IMR-90 (cell line): ENCODE data around the gene MAFF. TPM values are rescaled to one million over a fixed set of nuclear protein-coding genes. Genes with fewer than 3 reads are reported as not detected.
A peak's percentile ranks its signal among the peaks of the same experiment; 100 is the strongest.

ENCODE experiments used
- ATAC-seq: fragments of 200-7000 bp; cut with Tn5 transposase; 2 replicates; pipeline ENCODE4 v1.9.1; 2020; ENCODE audit warnings: low read depth, mild to moderate bottlenecking, moderate library complexity
- BruUV-seq: library from RNA; stranded (reverse); fragments of 400-500 nt; replicated peaks from 2 replicates; lab custom pipeline; 2021; lab: Mats Ljungman, UMichigan
- CTCF ChIA-PET: fragments of 300-600 bp; formaldehyde crosslinking; extraction: SDS; loops from one replicate; lab custom pipeline; 2021; ENCODE audit warnings: antibody characterized with exemption; lab: Yijun Ruan, JAX
- POLR2A ChIA-PET: fragments of 300-600 bp; sonication (Branson Sonifier 250); formaldehyde crosslinking; loops from one replicate; lab custom pipeline; 2022; ENCODE audit warnings: antibody characterized with exemption; ENCODE audit not compliant: unreplicated experiment; lab: Charles Lee
- DNase-seq: peaks from one replicate; pipeline ENCODE4 v3.0.0; 2013
- H2AFZ ChIP-seq: replicated peaks from 2 replicates; pipeline ENCODE3; 2013; ENCODE audit warnings: low read length, mild to moderate bottlenecking; ENCODE audit not compliant: poor library complexity
- H2AK5ac ChIP-seq: 2 replicates; pipeline ENCODE4 v1.6.1; 2013; ENCODE audit warnings: low read depth, low read length, inconsistent platforms
- H2AK9ac ChIP-seq: replicated peaks from 2 replicates; pipeline ENCODE3; 2013; ENCODE audit warnings: mild to moderate bottlenecking, low read depth, low read length, moderate library complexity; ENCODE audit not compliant: poor library complexity
- H2BK120ac ChIP-seq: 2 replicates; pipeline ENCODE4 v1.6.1; 2013; ENCODE audit warnings: low read depth, low read length, inconsistent platforms
- H2BK15ac ChIP-seq: 3 replicates; pipeline ENCODE4 v1.6.1; 2013; ENCODE audit warnings: low read depth, low read length, inconsistent platforms
- H2BK20ac ChIP-seq: 2 replicates; pipeline ENCODE4 v1.6.1; 2013; ENCODE audit warnings: low read depth, mild to moderate bottlenecking, inconsistent platforms, low read length, moderate library complexity
- H2BK5ac ChIP-seq: 2 replicates; pipeline ENCODE4 v1.6.1; 2013; ENCODE audit warnings: mild to moderate bottlenecking, low read depth, low read length, inconsistent platforms; ENCODE audit not compliant: poor library complexity, severe bottlenecking
- H3K14ac ChIP-seq: replicated peaks from 2 replicates; pipeline ENCODE4 v1.6.1; 2013; ENCODE audit warnings: low read depth, low read length, inconsistent platforms
- H3K18ac ChIP-seq: 2 replicates; pipeline ENCODE4 v1.6.1; 2013; ENCODE audit warnings: low read depth, low read length, control low read depth
- H3K23ac ChIP-seq: 2 replicates; pipeline ENCODE4 v1.6.1; 2013; ENCODE audit warnings: low read depth, low read length, inconsistent platforms
- H3K27ac ChIP-seq: 2 replicates; pipeline ENCODE4 v1.5.1; 2013; ENCODE audit warnings: mild to moderate bottlenecking, control low read depth, low read length; ENCODE audit not compliant: insufficient read depth
- H3K27me3 ChIP-seq: 2 replicates; pipeline ENCODE4 v1.6.1; 2013; ENCODE audit warnings: low read length; ENCODE audit not compliant: control insufficient read depth, insufficient read depth
- H3K36me3 ChIP-seq: 2 replicates; pipeline ENCODE4 v1.6.1; 2013; ENCODE audit warnings: low read length, mixed read lengths; ENCODE audit not compliant: control insufficient read depth, insufficient read depth
- H3K4ac ChIP-seq: 2 replicates; pipeline ENCODE4 v1.6.1; 2013; ENCODE audit warnings: low read depth, low read length, inconsistent platforms
- H3K4me1 ChIP-seq: 2 replicates; pipeline ENCODE4 v1.6.1; 2013; ENCODE audit warnings: low read length, mixed read lengths; ENCODE audit not compliant: control insufficient read depth, insufficient read depth
- H3K4me2 ChIP-seq: 2 replicates; pipeline ENCODE4 v1.6.1; 2013; ENCODE audit warnings: low read depth, mild to moderate bottlenecking, control low read depth, low read length, moderate library complexity
- H3K4me3 ChIP-seq: 2 replicates; pipeline ENCODE4 v1.5.1; 2013; ENCODE audit warnings: low read depth, mild to moderate bottlenecking, control low read depth, low read length, moderate library complexity; ENCODE audit not compliant: insufficient read depth
- H3K56ac ChIP-seq: 2 replicates; pipeline ENCODE4 v1.6.1; 2013; ENCODE audit warnings: low read length, inconsistent platforms; ENCODE audit not compliant: insufficient read depth; ENCODE audit errors: extremely low read depth
- H3K79me1 ChIP-seq, 2 experiments: 2 replicates each; pipeline ENCODE4 v1.6.1; 2013; ENCODE audit warnings: low read length in 2 of 2, inconsistent platforms in 1 of 2, low read depth in 1 of 2
- H3K9ac ChIP-seq: 2 replicates; pipeline ENCODE4 v1.6.1; 2013; ENCODE audit warnings: low read depth, low read length, control low read depth
- H3K9me1 ChIP-seq: 2 replicates; pipeline ENCODE4 v1.6.1; 2013; ENCODE audit warnings: low read length, inconsistent platforms; ENCODE audit not compliant: insufficient read depth
- H3K9me3 ChIP-seq: 2 replicates; pipeline ENCODE4 v1.6.1; 2013; ENCODE audit warnings: low read length; ENCODE audit not compliant: control insufficient read depth, insufficient read depth
- H4K20me1 ChIP-seq: 2 replicates; pipeline ENCODE4 v1.6.1; 2013; ENCODE audit warnings: low read length, inconsistent platforms; ENCODE audit not compliant: insufficient read depth
- H4K5ac ChIP-seq: 2 replicates; pipeline ENCODE4 v1.6.1; 2013; ENCODE audit warnings: mild to moderate bottlenecking, low read depth, low read length, control low read depth
- H4K8ac ChIP-seq, 2 experiments: 2 replicates each; pipeline ENCODE4 v1.6.1; 2013; ENCODE audit warnings: low read depth in 2 of 2, low read length in 2 of 2, control low read depth in 1 of 2, inconsistent platforms in 1 of 2
- H4K91ac ChIP-seq: 2 replicates; pipeline ENCODE4 v1.6.1; 2013; ENCODE audit warnings: low read depth, low read length, inconsistent platforms; ENCODE audit not compliant: insufficient read depth
- BHLHE40 ChIP-seq: fragments of 150-350 bp; IDR thresholded peaks from 2 replicates; pipeline ENCODE4 v1.6.1; 2016; ENCODE audit warnings: mild to moderate bottlenecking, low read depth, low read length
- CEBPB ChIP-seq: IDR thresholded peaks from 2 replicates; pipeline ENCODE4 v1.6.1; 2012; ENCODE audit warnings: low read depth, low read length, improper control_type of control experiment
- CHD1 ChIP-seq: IDR thresholded peaks from 2 replicates; pipeline ENCODE4 v1.6.1; 2012; ENCODE audit warnings: low read depth, low read length, improper control_type of control experiment
- CTCF ChIP-seq: conservative IDR thresholded peaks from 2 replicates; pipeline ENCODE4 v1.5.1; 2012; ENCODE audit warnings: mild to moderate bottlenecking, low read depth, low read length, improper control_type of control experiment
- ELK1 ChIP-seq: fragments of 150-350 bp; IDR thresholded peaks from 2 replicates; pipeline ENCODE4 v1.6.1; 2016; ENCODE audit warnings: low read depth, mild to moderate bottlenecking, low read length, moderate library complexity, borderline replicate concordance
- FOS ChIP-seq: fragments of 150-350 bp; IDR thresholded peaks from 2 replicates; pipeline ENCODE4 v1.6.1; 2016; ENCODE audit warnings: low read depth, low read length
- MAZ ChIP-seq: IDR thresholded peaks from 2 replicates; pipeline ENCODE4 v1.6.1; 2012; ENCODE audit warnings: low read depth, mild to moderate bottlenecking, low read length, improper control_type of control experiment, moderate library complexity, borderline replicate concordance
- MXI1 ChIP-seq: IDR thresholded peaks from 2 replicates; pipeline ENCODE4 v1.6.1; 2012; ENCODE audit warnings: low read depth, mild to moderate bottlenecking, low read length, moderate library complexity, borderline replicate concordance
- NFE2L2 ChIP-seq: fragments of 150-350 bp; IDR thresholded peaks from 2 replicates; pipeline ENCODE4 v1.6.1; 2016; ENCODE audit warnings: low read depth, mild to moderate bottlenecking, low read length
- POLR2A ChIP-seq: IDR thresholded peaks from 2 replicates; pipeline ENCODE4 v1.6.1; 2012; ENCODE audit warnings: mild to moderate bottlenecking, low read depth, low read length
- RAD21 ChIP-seq: IDR thresholded peaks from 2 replicates; pipeline ENCODE4 v1.6.1; 2012; ENCODE audit warnings: low read length, improper control_type of control experiment
- RFX5 ChIP-seq: IDR thresholded peaks from 2 replicates; pipeline ENCODE4 v1.8.0; 2012; ENCODE audit warnings: low read depth, mild to moderate bottlenecking, low read length, moderate library complexity
- SMC3 ChIP-seq: fragments of 150-350 bp; IDR thresholded peaks from 2 replicates; pipeline ENCODE4 v1.6.1; 2016; ENCODE audit warnings: low read depth, mild to moderate bottlenecking, antibody characterized with exemption, low read length, moderate library complexity
- USF2 ChIP-seq: fragments of 150-350 bp; IDR thresholded peaks from 2 replicates; pipeline ENCODE4 v1.6.1; 2017; ENCODE audit warnings: mild to moderate bottlenecking, antibody characterized with exemption, low read length, low read depth
- WGBS, 2 experiments: methylation state at CpG; one replicate each; pipeline versions ENCODE4 v1.1.5 to v1.1.7; 2013; ENCODE audit warnings: missing lambda C conversion rate in 2 of 2; ENCODE audit not compliant: insufficient read length in 1 of 2; ENCODE audit errors: extremely low coverage in 2 of 2; 5-methylcytosine and 5-hydroxymethylcytosine counted together
- dilution Hi-C: fragments of 300-500 bp; cut with HindIII; formaldehyde crosslinking; loops from one replicate; pipeline ENCODE4 v1.14.3; 2018; ENCODE audit warnings: low sequenced_read_pairs; ENCODE audit not compliant: unreplicated experiment
- in situ Hi-C: fragments of 300-500 bp; cut with MboI; formaldehyde crosslinking; loops from 3 replicates; pipeline ENCODE4 v1.14.3; 2019; ENCODE audit warnings: low sequenced_read_pairs, inconsistent platforms, mixed read lengths
- intact Hi-C: fragments of 100-400 bp; cut with micrococcal nuclease; formaldehyde crosslinking; loops from 2 replicates; pipeline ENCODE4 v1.10.0; 2022
- polyA plus RNA-seq, 3 experiments: library from polyadenylated mRNA; depleted of rRNA; stranded (reverse); fragments of >200 nt; gene quantifications; 2 replicates each; pipeline ENCODE4 v1.2.3, GENCODE V29; 2012; ENCODE audit warnings: low replicate concordance in 1 of 3
- total RNA-seq: library from RNA; depleted of rRNA; stranded (reverse); fragments of >200 nt; gene quantifications from 2 replicates; pipeline ENCODE4 v1.2.3, GENCODE V29; 2012

The MAFF gene
- total and polyA plus RNA-seq, 2 of the 4 experiments (the other 2 are of a cell fraction) = 18.3 to 25.9 TPM

GRCh38 chr22:38171927-38172831, 29.6 kb upstream of the MAFF start:
- intact Hi-C loops (no loop called here), in situ Hi-C loops (no loop called here), dilution Hi-C loops (no loop called here)
- H3K9ac ChIP-seq = no peak overlapping the region
- H4K8ac ChIP-seq = peak overlapping the region; percentile 43 to 79; a peak in 3 of 4 replicates
- H4K20me1 ChIP-seq = no peaks in the 10 kb centered on the region
- peaks cover 0 to 22% of the 10 kb centered on the region in 2 experiments; a peak in 2 of 4 replicates for H3K79me1 ChIP-seq
- peak overlapping the region; percentile 47; the same call in 1 of the 2 replicates for H3K18ac ChIP-seq
- peak overlapping the region; percentile 17; the same call in 1 of the 2 replicates for H3K14ac ChIP-seq
- H3K27me3 ChIP-seq = no peaks in the 10 kb centered on the region
- H3K4me3 ChIP-seq = no peak overlapping the region
- peak; percentile 51 for DNase-seq
- no peak overlapping the region for H2BK5ac ChIP-seq
- peak overlapping the region; percentile 57 for H2BK20ac ChIP-seq
- H2AFZ ChIP-seq = peak overlapping the region; percentile 79
- peak overlapping the region; percentile 69 for H4K5ac ChIP-seq
- peak overlapping the region; percentile 81 for H4K91ac ChIP-seq
- ATAC-seq = peak; percentile 19
- H3K9me3 ChIP-seq = no peaks in the 10 kb centered on the region
- CTCF ChIA-PET = no interaction called here
- H3K23ac ChIP-seq = no peak overlapping the region
- peak overlapping the region; percentile 25 for H2AK9ac ChIP-seq
- BruUV-seq = no TSS peak
- peak overlapping the region; percentile 30 for H3K27ac ChIP-seq
- 53% methylated on average over 4 of the region's 16 CpGs; no CpG with 5 or more reads in 1 of the 2 experiments for whole genome bisulfite sequencing, 2 experiments
- no peaks in the 10 kb centered on the region for H3K36me3 ChIP-seq
- peak overlapping the region; percentile 83; the same call in 2 of the 3 replicates for H2BK15ac ChIP-seq
- peak overlapping the region; percentile 68 for H2BK120ac ChIP-seq
- peak overlapping the region; percentile 58 for H3K4ac ChIP-seq
- H3K4me1 ChIP-seq = peaks cover 25% of the 10 kb centered on the region
- 0 out of 2 replicates have a peak overlapping the region, but pooled peaks have one; percentile 14 for H3K4me2 ChIP-seq
- H2AK5ac ChIP-seq = peak overlapping the region; percentile 82
- POLR2A ChIA-PET = no interaction called here
- H3K56ac ChIP-seq = no peak overlapping the region
- H3K9me1 ChIP-seq = peaks cover 25% of the 10 kb centered on the region
- TF ChIP-seq USF2 (no peak), MXI1 (no peak), NFE2L2 (no peak), MAZ (no peak), CHD1 (no peak), ELK1 (no peak), SMC3 (no peak), CEBPB (no peak), FOS (no peak), RAD21 (no peak), CTCF (no peak), BHLHE40 (no peak), POLR2A (no peak), RFX5 (no peak)
